GM19351 (cell line): ENCODE measurements around the gene RPL26.

ENCODE experiments used
- ATAC-seq: cut with Tn5 transposase; IDR thresholded peaks from one replicate; pipeline ENCODE4 v1.9.1; 2021; ENCODE audit warnings: mild to moderate bottlenecking, moderate library complexity; ENCODE audit not compliant: unreplicated experiment

The RPL26 gene

GRCh38 chr17:8332128-8332527 lies 50.9 kb downstream of the RPL26 start:
- no peak for ATAC-seq
